IPS-18c (cell line): ENCODE results near the gene CELF2.

Source experiments
- H3K4me3 ChIP-seq: 2 replicates; pipeline ENCODE4 v1.7.0; 2013; ENCODE audit warnings: low read depth, mild to moderate bottlenecking, low read length, moderate library complexity; ENCODE audit not compliant: insufficient read depth
- H3K9me3 ChIP-seq: one replicate; pipeline ENCODE4 v1.6.1; 2013; ENCODE audit warnings: mild to moderate bottlenecking, low read length, moderate library complexity; ENCODE audit not compliant: control insufficient read depth, insufficient read depth

The CELF2 gene

GRCh38 chr10:11017570-11018431 is at the start of gene CELF2:
TSS of gene CELF2 (plus strand) at chr10:11017872. CDS start at chr10:11018090, 218 bp downstream.
- Histone ChIP-seq H3K4me3 (peak within 1 kb of the TSS; percentile 80), H3K9me3 (no peaks in the 10 kb centered on the region)

DNA sequence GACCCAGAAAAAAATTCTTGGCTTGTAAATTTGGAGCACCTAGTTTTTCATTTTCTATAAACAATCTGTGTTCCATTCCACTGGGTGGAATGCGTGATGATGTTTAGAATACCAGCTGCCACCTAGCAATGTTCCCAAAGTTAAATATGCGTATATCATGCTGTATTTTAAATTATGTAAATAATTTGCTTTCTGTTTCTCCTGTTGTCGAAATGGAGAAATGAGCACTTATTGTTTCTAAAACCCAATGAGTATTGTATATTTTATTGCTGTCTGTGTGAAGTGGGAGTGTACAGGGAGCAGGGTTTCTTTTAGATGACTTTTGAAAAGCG is 49.4 kb upstream of the CELF2 start:
- Histone ChIP-seq H3K4me3 (no peak overlapping the region), H3K9me3 (no peaks in the 10 kb centered on the region)

DNA sequence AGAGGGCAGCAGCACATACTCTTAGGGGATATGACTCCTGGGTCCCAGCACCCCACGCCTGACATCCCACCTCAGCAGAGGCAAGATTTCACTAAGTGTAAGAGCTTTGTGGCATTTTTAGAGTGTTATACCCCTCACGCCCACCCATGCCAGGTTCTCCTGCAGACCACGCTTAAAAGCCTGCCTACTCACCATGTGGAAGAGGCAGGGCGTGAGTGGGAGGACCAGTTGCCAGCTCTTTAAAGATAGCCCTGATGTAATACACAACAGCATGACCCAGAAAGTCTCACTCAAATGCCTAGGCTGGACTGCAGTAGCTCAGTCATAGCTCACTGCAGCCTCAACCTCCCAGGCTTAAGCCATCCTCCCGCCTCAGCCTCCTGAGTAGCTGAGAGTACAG is 44.4 kb upstream of the CELF2 start:
- no peak overlapping the region for H3K4me3 ChIP-seq
- H3K9me3 ChIP-seq, result peaks cover 2% of the 10 kb centered on the region

GRCh38 chr10:10975647-10976046 is 42.0 kb upstream of the CELF2 start:
- no peak overlapping the region for H3K4me3 ChIP-seq
- peaks cover 2% of the 10 kb centered on the region for H3K9me3 ChIP-seq

DNA sequence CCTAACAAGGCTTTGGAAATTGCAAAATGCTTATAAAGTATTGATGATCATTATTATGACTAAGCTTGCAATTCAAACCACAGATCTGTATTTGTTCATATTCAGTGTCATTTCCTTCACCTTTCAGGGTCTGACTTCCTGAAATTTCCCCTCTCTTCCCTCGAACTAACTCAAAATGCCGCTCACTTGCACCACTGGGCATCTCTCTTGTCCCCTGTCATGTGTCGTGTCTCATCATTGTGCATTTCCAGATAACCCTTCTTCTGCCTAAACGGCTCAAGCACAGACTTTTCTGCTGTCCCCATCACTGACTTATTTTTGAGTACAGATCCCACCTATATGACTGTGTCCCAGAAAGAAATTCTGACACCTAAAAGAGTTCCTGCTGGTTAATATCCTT is 41.0 kb upstream of the CELF2 start:
- H3K9me3 ChIP-seq, result peaks cover 2% of the 10 kb centered on the region
- H3K4me3 ChIP-seq, result no peak overlapping the region

GRCh38 chr10:10977226-10977956 is 40.3 kb upstream of the CELF2 start:
- peaks cover 2% of the 10 kb centered on the region for H3K9me3 ChIP-seq
- no peak overlapping the region for H3K4me3 ChIP-seq

DNA sequence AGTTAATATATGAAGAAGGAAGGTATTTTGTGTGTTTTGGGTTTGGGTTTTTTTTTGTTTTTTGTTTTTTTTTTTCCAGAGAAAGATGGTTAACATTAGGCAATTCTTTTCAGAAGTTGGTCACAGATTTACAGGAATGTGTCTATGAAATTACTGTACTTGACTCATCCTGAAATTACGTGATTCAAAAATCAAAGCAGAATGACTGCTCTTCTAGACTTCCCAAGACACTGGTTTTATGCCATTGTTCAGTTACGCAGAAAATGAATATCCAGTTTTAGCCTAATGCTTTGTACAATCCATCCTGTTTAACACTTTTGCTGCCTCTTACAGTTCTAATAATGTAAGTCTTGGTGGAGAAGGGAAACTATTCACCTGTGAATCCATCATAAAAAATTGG is 39.7 kb upstream of the CELF2 start:
- Histone ChIP-seq H3K9me3 (peaks cover 2% of the 10 kb centered on the region), H3K4me3 (no peak overlapping the region)

DNA sequence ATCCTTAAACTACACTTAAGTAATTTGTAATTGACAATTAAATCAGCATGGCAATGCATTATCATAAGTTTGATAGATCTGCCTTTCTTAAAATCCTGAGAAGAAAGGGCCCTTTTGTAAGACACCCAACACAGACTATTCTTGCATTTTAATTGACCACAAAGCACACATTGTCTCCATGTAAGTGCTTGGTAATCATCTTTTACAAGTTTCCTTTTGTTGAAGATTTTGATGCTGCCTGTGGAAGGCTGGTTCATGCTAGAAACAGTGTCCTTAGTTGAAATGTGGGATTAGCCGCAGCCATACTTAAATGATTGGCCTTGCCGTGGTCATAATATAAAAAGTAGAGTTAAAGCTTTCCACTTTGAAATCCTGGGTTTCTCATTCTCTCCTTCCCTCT is 32.3 kb upstream of the CELF2 start:
- H3K9me3 ChIP-seq, result no peaks in the 10 kb centered on the region
- H3K4me3 ChIP-seq, result no peak overlapping the region

GRCh38 chr10:10986606-10987005 is 31.1 kb upstream of the CELF2 start:
- Histone ChIP-seq H3K4me3 (no peak overlapping the region), H3K9me3 (no peaks in the 10 kb centered on the region)

DNA sequence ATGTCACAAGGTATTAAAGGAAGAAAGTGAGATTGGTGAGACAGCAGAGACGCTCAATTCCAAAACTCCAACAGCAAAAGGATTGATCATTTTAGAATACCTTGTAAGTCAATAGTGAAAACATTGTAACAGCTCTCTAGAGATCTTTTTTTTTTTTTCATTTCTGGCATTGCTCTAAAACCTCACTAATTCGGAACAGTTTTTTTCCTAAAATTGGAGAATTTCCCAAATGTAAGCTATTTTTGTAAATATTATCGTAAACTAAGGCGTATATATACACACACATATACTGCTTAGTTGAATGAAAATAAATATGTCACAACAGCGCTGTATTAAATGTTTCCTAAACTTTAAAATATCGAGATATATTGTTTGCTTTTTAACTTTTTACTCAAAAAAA is 30.6 kb upstream of the CELF2 start:
- no peaks in the 10 kb centered on the region for H3K9me3 ChIP-seq
- no peak overlapping the region for H3K4me3 ChIP-seq

DNA sequence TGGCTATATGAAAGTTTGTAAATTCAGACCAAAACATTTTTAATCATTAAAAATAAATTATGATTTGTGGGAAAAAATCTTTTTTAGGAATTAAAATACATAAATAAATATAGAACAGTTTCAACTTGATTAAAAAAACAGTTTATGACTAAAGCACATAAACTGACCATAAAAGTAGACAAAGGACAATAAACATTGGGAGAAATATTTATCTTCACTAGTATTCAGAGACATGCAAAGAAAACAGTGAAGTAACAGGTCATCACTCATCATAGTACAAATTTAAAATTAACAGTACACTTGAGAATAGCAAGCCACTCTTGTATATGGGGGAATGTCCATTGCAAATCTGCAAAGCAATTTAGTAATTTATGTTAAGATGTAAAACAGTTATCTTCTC is 28.0 kb upstream of the CELF2 start:
- no peak overlapping the region for H3K4me3 ChIP-seq
- no peaks in the 10 kb centered on the region for H3K9me3 ChIP-seq

GRCh38 chr10:10991144-10991543 is 26.5 kb upstream of the CELF2 start:
- H3K9me3 ChIP-seq, result no peaks in the 10 kb centered on the region
- no peak overlapping the region for H3K4me3 ChIP-seq

DNA sequence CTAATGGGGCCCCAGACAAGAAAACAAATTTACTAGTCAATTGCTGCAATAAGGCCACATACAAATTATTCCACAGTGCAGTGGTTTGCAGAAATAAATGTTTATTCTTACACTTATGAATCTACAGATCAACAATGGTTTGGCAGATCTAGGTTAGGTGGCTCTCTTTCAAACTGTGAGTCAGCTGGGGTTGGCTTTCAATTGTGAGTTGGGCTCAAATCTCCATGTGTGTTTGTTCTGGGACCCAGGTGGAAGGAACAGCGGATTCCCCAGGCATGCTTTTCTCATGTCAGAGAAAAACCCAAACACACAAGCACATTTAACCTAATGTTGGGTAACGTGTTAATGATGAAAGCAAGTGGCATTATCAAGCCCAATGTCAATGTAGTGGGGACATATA is 25.6 kb upstream of the CELF2 start:
- Histone ChIP-seq H3K9me3 (peaks cover 2% of the 10 kb centered on the region), H3K4me3 (no peak overlapping the region)

DNA sequence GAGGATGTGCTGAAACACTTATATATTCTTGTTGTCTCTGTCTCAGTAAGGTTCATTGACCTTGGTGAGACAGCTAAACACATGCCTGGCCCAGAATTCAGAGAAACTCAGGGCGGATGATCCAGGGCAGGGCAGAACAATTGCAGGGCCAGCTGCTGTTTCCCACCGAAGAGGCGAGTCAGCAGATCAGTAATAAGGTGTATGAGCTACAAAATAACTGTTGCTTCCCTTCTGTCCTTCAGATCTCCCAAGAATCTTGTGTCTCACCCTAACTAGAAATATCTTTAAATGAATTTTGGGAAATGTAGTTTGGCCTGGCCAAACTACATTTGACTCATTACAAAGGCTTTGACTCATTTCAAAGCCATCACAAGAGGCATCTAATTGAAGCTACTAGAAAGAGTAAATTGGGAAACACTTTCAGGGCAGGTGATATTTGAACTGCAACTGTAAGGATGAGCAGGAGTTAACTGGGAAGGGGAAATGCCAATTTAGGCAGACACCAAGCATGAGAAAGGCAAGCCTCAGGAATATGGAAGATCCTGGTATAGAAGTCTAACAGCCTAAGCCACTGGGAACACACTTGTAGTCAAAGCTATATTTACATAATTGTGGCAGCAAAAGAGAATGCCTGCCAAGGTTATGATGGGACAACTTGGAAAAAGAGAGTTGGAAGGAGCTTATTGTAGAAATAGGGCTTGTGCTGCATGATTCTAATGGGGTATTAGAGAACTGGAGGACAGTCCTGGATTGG is 24.5 kb upstream of the CELF2 start:
- Histone ChIP-seq H3K4me3 (no peak overlapping the region), H3K9me3 (peaks cover 2% of the 10 kb centered on the region)

GRCh38 chr10:10993785-10994184 is 23.9 kb upstream of the CELF2 start:
- Histone ChIP-seq H3K4me3 (no peak overlapping the region), H3K9me3 (peaks cover 2% of the 10 kb centered on the region)

DNA sequence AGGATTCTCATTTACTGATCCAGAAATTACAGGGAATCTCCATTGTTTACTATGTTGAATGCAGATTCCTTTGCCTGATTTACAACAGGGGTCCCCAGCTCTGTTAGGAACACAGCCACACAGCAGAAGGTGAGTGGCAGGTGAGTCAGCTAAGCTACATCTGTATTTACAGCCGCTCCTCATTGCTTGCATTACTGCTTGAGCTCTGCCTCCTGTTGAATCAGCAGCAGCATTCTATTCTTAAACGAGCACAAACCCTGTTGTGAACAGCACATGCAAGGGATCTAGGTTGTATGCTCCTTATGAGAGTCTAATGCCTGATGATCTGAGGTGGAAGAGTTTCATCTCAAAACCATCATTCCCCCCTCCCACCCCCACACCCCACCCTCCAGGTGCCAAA is 23.3 kb upstream of the CELF2 start:
- H3K4me3 ChIP-seq, result no peak overlapping the region
- H3K9me3 ChIP-seq, result peaks cover 2% of the 10 kb centered on the region

DNA sequence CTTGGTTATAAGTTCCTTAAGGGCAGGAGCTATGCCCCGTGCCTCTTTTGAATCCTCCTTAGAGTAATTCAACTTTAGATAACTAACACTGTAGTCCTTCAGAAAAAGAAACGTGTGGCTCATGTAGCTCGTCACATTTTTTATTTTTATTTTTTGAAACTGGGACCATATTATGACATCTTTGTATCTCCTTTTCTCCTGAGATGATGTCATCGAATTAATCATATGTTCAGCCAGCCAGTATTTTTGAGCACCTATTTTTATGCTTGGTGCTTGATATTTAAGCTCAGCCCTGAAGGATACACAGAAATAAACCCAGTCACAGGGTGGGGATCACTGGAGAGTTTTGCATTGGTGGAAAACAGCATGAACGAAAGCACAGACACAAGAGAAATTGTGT is 22.6 kb upstream of the CELF2 start:
- Histone ChIP-seq H3K9me3 (peaks cover 2% of the 10 kb centered on the region), H3K4me3 (no peak overlapping the region)
